ENCODE measurements around the gene RNLS.

Gene RNLS

GRCh38 chr10:88256886-88257285 lies 326.2 kb downstream of the RNLS start:
- no peak for TF ChIP-seq CTCF (IDR thresholded peaks at IDR 0.05; ENCODE audit: insufficient read depth, missing control alignments)
- no peak for FAIRE-seq
- DNase-seq (ENCODE audit: insufficient read length, low spot score), result no peak

- TF ChIP-seq CTCF (IDR thresholded peaks at IDR 0.05; ENCODE audit: insufficient read depth, missing control alignments), result no peak
- no peak for FAIRE-seq
- DNase-seq (ENCODE audit: insufficient read length, low spot score), result no peak
Measured at GRCh38 chr10:88256013-88256680, 327.0 kb downstream of the RNLS start.

- DNase-seq (ENCODE audit: insufficient read length, low spot score), result no peak
- TF ChIP-seq CTCF (IDR thresholded peaks at IDR 0.05; ENCODE audit: insufficient read depth, missing control alignments), result no peak
- no peak for FAIRE-seq
Measured at GRCh38 chr10:88254091-88254490, 329.0 kb downstream of the RNLS start.

- DNase-seq (ENCODE audit: insufficient read length, low spot score) (no peak), FAIRE-seq (no peak)
- TF ChIP-seq CTCF (IDR thresholded peaks at IDR 0.05; ENCODE audit: insufficient read depth, missing control alignments), result no peak
Measured at GRCh38 chr10:88253622-88254021, 329.5 kb downstream of the RNLS start.

DNA sequence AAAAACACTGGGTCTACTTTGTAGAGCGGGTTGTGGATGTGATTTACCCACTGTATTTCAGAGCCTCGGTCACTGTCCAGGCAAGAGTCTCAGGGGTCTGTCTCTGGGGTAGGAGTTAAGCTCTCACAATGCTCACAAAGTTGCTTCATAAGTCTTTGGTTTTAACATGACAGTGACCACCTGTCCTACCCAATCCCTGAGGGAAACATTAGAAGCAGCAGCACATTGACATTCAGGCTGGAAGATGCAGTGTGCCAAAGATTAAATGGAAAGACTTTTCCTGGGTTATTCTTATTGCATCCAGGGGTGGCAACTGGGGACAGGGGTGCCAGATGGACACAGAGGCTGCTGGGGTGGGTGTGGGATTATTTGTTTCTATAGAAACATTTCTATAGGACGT lies 330.0 kb downstream of the RNLS start:
- no peak for TF ChIP-seq CTCF (IDR thresholded peaks at IDR 0.05; ENCODE audit: insufficient read depth, missing control alignments)
- FAIRE-seq (no peak), DNase-seq (ENCODE audit: insufficient read length, low spot score) (no peak)

GRCh38 chr10:88249450-88249849 lies 333.7 kb downstream of the RNLS start:
- FAIRE-seq (no peak), DNase-seq (ENCODE audit: insufficient read length, low spot score) (no peak)
- no peak for TF ChIP-seq CTCF (IDR thresholded peaks at IDR 0.05; ENCODE audit: insufficient read depth, missing control alignments)

DNA sequence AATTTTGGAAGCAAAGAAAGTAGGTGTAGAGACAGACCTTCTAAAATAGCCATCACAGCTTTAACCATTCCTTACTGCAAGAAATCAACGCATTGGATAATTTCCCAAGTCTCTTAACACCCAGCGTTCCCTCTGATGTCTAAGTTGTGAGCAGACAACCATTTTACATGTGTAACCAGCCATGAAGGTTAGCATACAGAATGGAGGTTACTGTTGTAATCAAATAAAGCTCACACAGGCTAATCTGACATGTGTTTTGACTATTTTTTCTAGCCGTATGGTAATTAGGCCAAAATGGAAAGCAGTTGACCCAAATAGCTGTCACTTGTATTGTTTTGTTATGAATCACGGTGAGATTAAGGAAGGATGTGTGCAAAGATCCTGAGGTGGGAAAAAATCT lies 336.4 kb downstream of the RNLS start:
- DNase-seq (ENCODE audit: insufficient read length, low spot score) (no peak), FAIRE-seq (no peak)
- no peak for TF ChIP-seq CTCF (IDR thresholded peaks at IDR 0.05; ENCODE audit: insufficient read depth, missing control alignments)
